B cell (primary cell): ENCODE results near the gene POC1B. TPM values are rescaled to one million over a fixed set of nuclear protein-coding genes. Genes with fewer than 3 reads are reported as not detected.

Source experiments
- ATAC-seq: fragments of 200-7000 bp; cut with Tn5 transposase; one replicate; pipeline ENCODE4 v1.10.0; 2021; ENCODE audit warnings: low read depth, mild to moderate bottlenecking, moderate number of reproducible peaks, moderate library complexity
- CTCF ChIA-PET: fragments of 350-600 bp; sonication (Branson Sonifier 250); formaldehyde crosslinking; loops from one replicate; lab custom pipeline; 2021; ENCODE audit warnings: antibody characterized with exemption, inconsistent platforms; lab: Charles Lee
- POLR2A ChIA-PET: fragments of 350-600 bp; sonication (Branson Sonifier 250); formaldehyde crosslinking; loops from one replicate; lab custom pipeline; 2021; ENCODE audit warnings: antibody characterized with exemption; lab: Charles Lee
- DNase-seq: peaks from one replicate; pipeline ENCODE4 v3.0.0; 2013
- H2AFZ ChIP-seq: 2 replicates; pipeline ENCODE4 v1.6.1; 2012; ENCODE audit warnings: mild to moderate bottlenecking, low read depth, low read length; ENCODE audit not compliant: insufficient read depth, poor library complexity, severe bottlenecking
- H3K27ac ChIP-seq, 2 donors: 1 replicate in 1 of 2; 2 replicates in 1 of 2; pipeline ENCODE4 v1.5.1; 2012 to 2013; ENCODE audit warnings: low read length in 2 of 2, mild to moderate bottlenecking in 2 of 2, moderate library complexity in 1 of 2
- H3K27me3 ChIP-seq, 4 experiments: fragments of 200-600 bp in 1 of 4; sonication (generic) in 1 of 4; replicated peaks in 1 of 4; 1 replicate in 2 of 4; 2 replicates in 2 of 4; pipeline versions ENCODE4 v1.6.1 to v1.7.0; 2013 to 2016; ENCODE audit warnings: low read length in 3 of 4, mild to moderate bottlenecking in 2 of 4, mixed read lengths in 1 of 4, moderate library complexity in 1 of 4; ENCODE audit not compliant: insufficient read depth in 4 of 4, control insufficient read depth in 3 of 4; ENCODE audit errors: control extremely low read depth in 1 of 4
- H3K36me3 ChIP-seq, 2 experiments: replicated peaks in 1 of 2; 1 replicate in 1 of 2; 2 replicates in 1 of 2; pipeline versions ENCODE4 v1.6.1 to v1.7.1; 2013; ENCODE audit warnings: low read length in 1 of 2; ENCODE audit not compliant: insufficient read depth in 2 of 2, control insufficient read depth in 1 of 2; ENCODE audit errors: control extremely low read depth in 1 of 2, extremely low read depth in 1 of 2
- H3K4me1 ChIP-seq, 2 donors: fragments of 200-600 bp in 1 of 2; sonication (generic) in 1 of 2; 1 replicate in 1 of 2; 2 replicates in 1 of 2; pipeline versions ENCODE4 v1.5.1 to v1.6.1; 2013 to 2017; ENCODE audit warnings: low read length in 2 of 2; ENCODE audit not compliant: control insufficient read depth in 2 of 2, insufficient read depth in 2 of 2
- H3K4me2 ChIP-seq: replicated peaks from 2 replicates; pipeline ENCODE3; 2012; ENCODE audit warnings: mild to moderate bottlenecking, low read depth, low read length; ENCODE audit not compliant: poor library complexity, severe bottlenecking
- H3K4me3 ChIP-seq, 5 experiments: fragments of 200-600 bp in 1 of 5; sonication (generic) in 1 of 5; 1 replicate in 3 of 5; 2 replicates in 2 of 5; pipeline versions ENCODE4 v1.5.1 to v1.7.0; 2011 to 2016; ENCODE audit warnings: low read length in 4 of 5, mild to moderate bottlenecking in 4 of 5, low read depth in 2 of 5, control low read depth in 1 of 5, moderate library complexity in 1 of 5; ENCODE audit not compliant: insufficient read depth in 1 of 5; ENCODE audit errors: control extremely low read depth in 1 of 5, extremely low read depth in 1 of 5
- H3K79me2 ChIP-seq: fragments of 200-600 bp; sonication (generic); one replicate; pipeline ENCODE4 v1.6.0; 2016; ENCODE audit warnings: low read length; ENCODE audit not compliant: control insufficient read depth, insufficient read depth
- H3K9ac ChIP-seq: fragments of 200-600 bp; sonication (generic); 2 replicates; pipeline ENCODE4 v1.6.1; 2017; ENCODE audit warnings: mild to moderate bottlenecking, low read length, moderate library complexity
- H3K9me3 ChIP-seq, 3 donors: one replicate each; pipeline versions ENCODE4 v1.6.1 to v1.7.1; 2013; ENCODE audit warnings: low read length in 2 of 3; ENCODE audit not compliant: control insufficient read depth in 2 of 3, insufficient read depth in 1 of 3; ENCODE audit errors: control extremely low read depth in 1 of 3
- H4K20me1 ChIP-seq: 2 replicates; pipeline ENCODE4 v1.6.0; 2012; ENCODE audit warnings: mild to moderate bottlenecking, low read length; ENCODE audit not compliant: insufficient read depth, control insufficient read depth, poor library complexity, severe bottlenecking
- H3K27ac Mint-ChIP-seq: one replicate; pipeline ENCODE4 v1.8.0; 2021; ENCODE audit warnings: mixed read lengths
- H3K27me3 Mint-ChIP-seq: one replicate; pipeline ENCODE4 v1.8.0; 2021; ENCODE audit warnings: mixed read lengths
- H3K4me1 Mint-ChIP-seq: one replicate; pipeline ENCODE4 v1.8.0; 2021; ENCODE audit warnings: mixed read lengths
- H3K4me3 Mint-ChIP-seq: one replicate; pipeline ENCODE4 v1.8.0; 2021; ENCODE audit warnings: mixed read lengths
- H3K9me3 Mint-ChIP-seq: one replicate; pipeline ENCODE4 v1.8.0; 2022; ENCODE audit warnings: mixed read lengths; ENCODE audit not compliant: insufficient read depth
- EZH2 ChIP-seq: IDR thresholded peaks from 2 replicates; pipeline ENCODE4 v1.6.1; 2012; ENCODE audit warnings: borderline replicate concordance, low read depth, mild to moderate bottlenecking, moderate library complexity, low read length; ENCODE audit not compliant: insufficient read depth, poor library complexity, severe bottlenecking
- WGBS: methylation state at CpG from one replicate; pipeline ENCODE4 v1.1.5; 2013; ENCODE audit warnings: missing lambda C conversion rate; ENCODE audit not compliant: insufficient coverage; 5-methylcytosine and 5-hydroxymethylcytosine counted together
- intact Hi-C: fragments of 100-400 bp; cut with micrococcal nuclease; formaldehyde crosslinking; loops from one replicate; pipeline ENCODE4 v1.10.0; 2022
- polyA plus RNA-seq: library from polyadenylated mRNA; depleted of rRNA; stranded (reverse); fragments of >200 nt; gene quantifications from 2 replicates; pipeline ENCODE4 v1.2.3, GENCODE V29; 2012
- total RNA-seq, 2 donors: library from RNA; stranded (reverse); fragments of 120-200 nt in 1 of 2; gene quantifications; 1 replicate in 1 of 2; 2 replicates in 1 of 2; pipeline versions ENCODE4 v1.2.3 to v1.2.4, GENCODE V29; 2013 to 2022
- TF ChIP-seq, protein P1 (sequence below): fragments of 200-600 bp; IDR thresholded peaks from one replicate; pipeline ENCODE4 v1.8.0; 2022; ENCODE audit warnings: antibody characterized with exemption, mild to moderate bottlenecking

POC1B gene
- total and polyA plus RNA-seq, 2 donors (not counting 1 experiment from before 2014, with no cell fraction given) = 12.0 to 39.5 TPM

DNA sequence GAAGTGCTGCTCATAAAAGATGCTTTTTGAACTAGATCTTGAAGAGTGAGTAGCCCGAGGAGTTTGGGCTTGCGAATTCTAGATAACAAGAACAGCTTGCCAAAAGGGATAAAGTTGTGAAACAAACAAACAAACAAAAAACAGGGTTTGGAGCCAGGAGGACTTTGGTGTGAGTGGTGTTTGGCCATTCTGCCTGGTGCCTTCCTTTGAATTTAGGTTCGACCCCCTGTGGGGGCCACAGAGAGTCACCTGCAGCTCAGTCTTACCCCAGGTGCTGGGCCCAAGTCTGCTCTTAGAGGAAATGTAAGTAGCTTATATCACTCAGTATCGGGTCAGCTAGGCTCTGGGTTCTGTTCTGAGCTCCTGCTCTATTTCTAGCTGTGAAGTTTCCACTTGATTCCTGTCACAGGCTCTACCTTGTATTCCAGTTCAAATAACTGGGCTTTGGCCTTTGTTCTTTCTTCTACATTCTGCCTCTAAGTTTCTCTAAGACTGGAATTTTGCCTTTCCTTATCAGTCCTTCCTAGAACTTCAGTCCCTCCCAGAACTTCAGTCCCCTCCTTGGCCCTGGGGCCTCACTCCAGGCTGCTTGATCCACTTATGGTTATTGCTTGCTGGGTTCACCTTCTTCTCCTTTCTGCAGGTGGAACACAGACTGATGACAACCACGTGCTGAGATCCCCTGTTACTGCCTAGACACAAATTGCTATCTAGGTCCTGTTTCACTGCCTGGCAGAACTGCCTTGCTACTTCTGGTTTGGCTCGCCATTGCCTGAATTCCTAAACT is 153.1 kb downstream of the POC1B start:
- Histone ChIP-seq H3K79me2 (no peaks in the 10 kb centered on the region), H4K20me1 (no peaks in the 10 kb centered on the region), H2AFZ (no peak overlapping the region), H3K9ac (no peak overlapping the region), H3K4me1 (peaks cover 3 to 4% of the 10 kb centered on the region in 2 donors), H3K4me2 (no peak overlapping the region), H3K27ac (no peak overlapping the region), H3K9me3 (no peaks in the 10 kb centered on the region), H3K4me3 (no peak overlapping the region), H3K36me3 (no peaks in the 10 kb centered on the region), H3K27me3 (no peaks in the 10 kb centered on the region)
- no peak for ATAC-seq
- WGBS = 88% methylated on average over 5 of the region's 6 CpGs
- Mint-ChIP-seq H3K4me3 (no peak overlapping the region), H3K4me1 (peaks cover 5% of the 10 kb centered on the region), H3K9me3 (no peaks in the 10 kb centered on the region), H3K27ac (no peak overlapping the region), H3K27me3 (no peaks in the 10 kb centered on the region)
- POLR2A ChIA-PET = no interaction called here
- no peak for DNase-seq
- intact Hi-C loops = no loop called here
- TF ChIP-seq, protein P1, sequence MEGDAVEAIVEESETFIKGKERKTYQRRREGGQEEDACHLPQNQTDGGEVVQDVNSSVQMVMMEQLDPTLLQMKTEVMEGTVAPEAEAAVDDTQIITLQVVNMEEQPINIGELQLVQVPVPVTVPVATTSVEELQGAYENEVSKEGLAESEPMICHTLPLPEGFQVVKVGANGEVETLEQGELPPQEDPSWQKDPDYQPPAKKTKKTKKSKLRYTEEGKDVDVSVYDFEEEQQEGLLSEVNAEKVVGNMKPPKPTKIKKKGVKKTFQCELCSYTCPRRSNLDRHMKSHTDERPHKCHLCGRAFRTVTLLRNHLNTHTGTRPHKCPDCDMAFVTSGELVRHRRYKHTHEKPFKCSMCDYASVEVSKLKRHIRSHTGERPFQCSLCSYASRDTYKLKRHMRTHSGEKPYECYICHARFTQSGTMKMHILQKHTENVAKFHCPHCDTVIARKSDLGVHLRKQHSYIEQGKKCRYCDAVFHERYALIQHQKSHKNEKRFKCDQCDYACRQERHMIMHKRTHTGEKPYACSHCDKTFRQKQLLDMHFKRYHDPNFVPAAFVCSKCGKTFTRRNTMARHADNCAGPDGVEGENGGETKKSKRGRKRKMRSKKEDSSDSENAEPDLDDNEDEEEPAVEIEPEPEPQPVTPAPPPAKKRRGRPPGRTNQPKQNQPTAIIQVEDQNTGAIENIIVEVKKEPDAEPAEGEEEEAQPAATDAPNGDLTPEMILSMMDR = no peak
- TF ChIP-seq EZH2 = no peak
- CTCF ChIA-PET = no interaction called here

DNA sequence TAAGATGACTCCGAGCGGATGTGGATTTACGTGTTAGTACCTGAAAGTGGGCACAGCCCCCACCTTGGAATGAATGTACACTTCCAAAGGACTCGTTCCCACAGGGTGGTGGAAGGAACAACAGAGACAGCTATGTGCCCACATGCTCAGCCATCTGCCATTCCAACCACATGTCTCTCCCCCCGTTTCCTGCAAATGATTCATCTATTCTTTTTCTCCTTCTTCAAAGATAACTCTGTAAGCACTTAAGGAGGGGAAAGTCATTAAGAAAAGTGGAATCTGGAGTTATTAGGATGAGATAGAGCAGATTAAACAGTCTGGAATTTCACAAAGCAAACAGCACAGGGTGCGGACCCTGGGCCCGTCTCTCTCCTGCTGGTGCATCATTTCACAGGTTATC is 155.0 kb downstream of the POC1B start:
- Histone ChIP-seq H3K36me3 (no peaks in the 10 kb centered on the region), H3K9ac (no peak overlapping the region), H3K79me2 (no peaks in the 10 kb centered on the region), H3K4me1 (peaks cover 3 to 4% of the 10 kb centered on the region in 2 donors), H3K4me3 (no peak overlapping the region), H3K9me3 (no peaks in the 10 kb centered on the region), H2AFZ (no peak overlapping the region), H4K20me1 (no peaks in the 10 kb centered on the region), H3K4me2 (no peak overlapping the region), H3K27me3 (no peaks in the 10 kb centered on the region), H3K27ac (no peak overlapping the region)
- Mint-ChIP-seq H3K27me3 (no peaks in the 10 kb centered on the region), H3K4me3 (no peak overlapping the region), H3K4me1 (peaks cover 5% of the 10 kb centered on the region), H3K9me3 (no peaks in the 10 kb centered on the region), H3K27ac (no peak overlapping the region)
- 71% methylated on average over 4 of the region's 7 CpGs for WGBS
- ATAC-seq (no peak), DNase-seq (no peak)
- ChIA-PET POLR2A (no interaction called here), CTCF (no interaction called here)
- intact Hi-C loops = no loop called here
- TF ChIP-seq EZH2 = no peak
- TF ChIP-seq, protein P1 = no peak
